Measurements from ENCODE around the gene LOXHD1. TPM values are rescaled to one million over a fixed set of nuclear protein-coding genes. Genes with fewer than 3 reads are reported as not detected.

LOXHD1 gene
- total RNA-seq, 1 experiment from 2014 or later = not detected

DNA sequence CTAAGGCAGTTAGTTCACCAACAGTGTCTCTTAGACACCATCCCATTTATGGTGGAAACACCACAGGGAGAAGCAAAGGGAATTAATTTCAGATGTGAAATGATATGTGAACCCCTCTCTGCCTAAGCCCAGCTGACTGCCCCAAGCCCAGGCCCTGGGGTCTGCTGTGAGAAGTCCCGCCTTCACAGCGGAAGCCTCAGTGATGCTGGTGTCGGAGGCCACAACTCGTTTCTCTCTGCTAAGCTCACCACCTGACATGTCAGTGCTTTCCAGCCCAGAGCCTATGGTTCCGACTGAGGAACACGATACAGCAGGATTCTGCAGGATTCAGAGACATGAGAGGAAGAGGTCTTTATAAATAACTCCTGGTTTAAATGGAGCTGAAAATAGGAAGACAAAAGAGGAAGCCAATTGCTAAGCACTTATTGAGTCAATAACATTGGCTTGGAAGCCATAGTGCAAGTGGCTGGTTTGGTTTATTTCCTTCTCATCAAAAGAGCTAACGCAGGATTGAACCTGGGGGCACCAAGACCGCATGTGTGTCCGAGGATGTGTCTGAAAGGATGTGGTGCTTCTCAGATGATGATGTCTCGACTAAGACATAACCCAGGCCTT, 21.9 kb upstream of the LOXHD1 start:
- ChIA-PET POLR2A (ENCODE audit: unreplicated experiment) (no interaction called here), CTCF (no interaction called here)
- H3K27me3 ChIP-seq (ENCODE audit: insufficient read depth, low read depth) = peaks cover 58% of the 10 kb centered on the region
- no peaks in the 10 kb centered on the region for H3K79me2 ChIP-seq (ENCODE audit: low read depth)
- TF ChIP-seq EZH2 (IDR thresholded peaks at IDR 0.05; ENCODE audit: low read depth) = no peak
- TF ChIP-seq, protein P1, sequence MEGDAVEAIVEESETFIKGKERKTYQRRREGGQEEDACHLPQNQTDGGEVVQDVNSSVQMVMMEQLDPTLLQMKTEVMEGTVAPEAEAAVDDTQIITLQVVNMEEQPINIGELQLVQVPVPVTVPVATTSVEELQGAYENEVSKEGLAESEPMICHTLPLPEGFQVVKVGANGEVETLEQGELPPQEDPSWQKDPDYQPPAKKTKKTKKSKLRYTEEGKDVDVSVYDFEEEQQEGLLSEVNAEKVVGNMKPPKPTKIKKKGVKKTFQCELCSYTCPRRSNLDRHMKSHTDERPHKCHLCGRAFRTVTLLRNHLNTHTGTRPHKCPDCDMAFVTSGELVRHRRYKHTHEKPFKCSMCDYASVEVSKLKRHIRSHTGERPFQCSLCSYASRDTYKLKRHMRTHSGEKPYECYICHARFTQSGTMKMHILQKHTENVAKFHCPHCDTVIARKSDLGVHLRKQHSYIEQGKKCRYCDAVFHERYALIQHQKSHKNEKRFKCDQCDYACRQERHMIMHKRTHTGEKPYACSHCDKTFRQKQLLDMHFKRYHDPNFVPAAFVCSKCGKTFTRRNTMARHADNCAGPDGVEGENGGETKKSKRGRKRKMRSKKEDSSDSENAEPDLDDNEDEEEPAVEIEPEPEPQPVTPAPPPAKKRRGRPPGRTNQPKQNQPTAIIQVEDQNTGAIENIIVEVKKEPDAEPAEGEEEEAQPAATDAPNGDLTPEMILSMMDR (conservative IDR thresholded peaks at IDR 0.05) = no peak
- H3K4me1 ChIP-seq (replicated peaks; ENCODE audit: insufficient read depth) = 0 out of 2 replicates have a peak, but pooled peaks cover 4% of the 10 kb centered on the region
- H3F3A ChIP-seq (ENCODE audit: insufficient read depth, low read depth) = no peaks in the 10 kb centered on the region
- intact Hi-C loops (cut with micrococcal nuclease; ENCODE audit: unreplicated experiment) = no loop called here
- no peak overlapping the region for H2AFZ ChIP-seq
- no peak overlapping the region for H3K4me3 ChIP-seq
- no TSS peak for BruUV-seq (replicated peaks)
- H3K4me2 ChIP-seq = no peak overlapping the region
- H3K27ac ChIP-seq = no peak overlapping the region
- no peaks in the 10 kb centered on the region for H4K20me1 ChIP-seq (ENCODE audit: insufficient read depth)
- no peaks in the 10 kb centered on the region for H3K9me2 ChIP-seq (ENCODE audit: insufficient read depth)
- DNase-seq = no peak
- no peaks in the 10 kb centered on the region for H3K9me3 ChIP-seq (ENCODE audit: insufficient read depth, low read depth)
- H3K36me3 ChIP-seq (ENCODE audit: low read depth) = no peaks in the 10 kb centered on the region

DNA sequence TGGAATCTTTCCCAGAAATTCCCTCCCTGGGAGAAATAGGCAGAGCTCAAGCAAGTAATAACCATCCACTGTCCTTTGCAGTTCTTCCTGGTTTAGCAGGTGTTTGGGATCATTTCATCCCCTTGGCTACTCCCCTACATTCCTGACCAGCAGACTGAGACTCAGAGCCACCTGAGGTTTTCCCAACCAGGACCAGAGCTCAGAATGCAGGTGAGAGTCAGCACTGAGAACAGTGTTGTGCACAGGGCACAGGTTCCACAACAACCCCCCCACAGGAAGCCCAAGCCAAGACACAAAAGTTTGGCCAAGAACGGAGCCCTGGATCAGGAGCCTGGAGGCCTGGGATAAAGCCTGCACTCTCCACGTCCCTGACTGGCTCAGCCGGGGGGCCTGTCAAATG, 21.0 kb upstream of the LOXHD1 start:
- no peaks in the 10 kb centered on the region for H4K20me1 ChIP-seq (ENCODE audit: insufficient read depth)
- no peaks in the 10 kb centered on the region for H3K9me3 ChIP-seq (ENCODE audit: insufficient read depth, low read depth)
- H3K36me3 ChIP-seq (ENCODE audit: low read depth) = no peaks in the 10 kb centered on the region
- intact Hi-C loops (cut with micrococcal nuclease; ENCODE audit: unreplicated experiment) = no loop called here
- no peak overlapping the region for H3K4me2 ChIP-seq
- CTCF ChIA-PET = no interaction called here
- H2AFZ ChIP-seq = no peak overlapping the region
- TF ChIP-seq, protein P1 (conservative IDR thresholded peaks at IDR 0.05) = no peak
- TF ChIP-seq EZH2 (IDR thresholded peaks at IDR 0.05; ENCODE audit: low read depth) = no peak
- H3K27me3 ChIP-seq (ENCODE audit: insufficient read depth, low read depth) = peaks cover 57% of the 10 kb centered on the region
- POLR2A ChIA-PET (ENCODE audit: unreplicated experiment) = no interaction called here
- no TSS peak for BruUV-seq (replicated peaks)
- H3K27ac ChIP-seq = no peak overlapping the region
- no peak overlapping the region for H3K4me3 ChIP-seq
- H3K9me2 ChIP-seq (ENCODE audit: insufficient read depth) = no peaks in the 10 kb centered on the region
- no peak for DNase-seq
- 0 out of 2 replicates have a peak, but pooled peaks cover 4% of the 10 kb centered on the region for H3K4me1 ChIP-seq (replicated peaks; ENCODE audit: insufficient read depth)
- no peaks in the 10 kb centered on the region for H3K79me2 ChIP-seq (ENCODE audit: low read depth)
- H3F3A ChIP-seq (ENCODE audit: insufficient read depth, low read depth) = no peaks in the 10 kb centered on the region

DNA sequence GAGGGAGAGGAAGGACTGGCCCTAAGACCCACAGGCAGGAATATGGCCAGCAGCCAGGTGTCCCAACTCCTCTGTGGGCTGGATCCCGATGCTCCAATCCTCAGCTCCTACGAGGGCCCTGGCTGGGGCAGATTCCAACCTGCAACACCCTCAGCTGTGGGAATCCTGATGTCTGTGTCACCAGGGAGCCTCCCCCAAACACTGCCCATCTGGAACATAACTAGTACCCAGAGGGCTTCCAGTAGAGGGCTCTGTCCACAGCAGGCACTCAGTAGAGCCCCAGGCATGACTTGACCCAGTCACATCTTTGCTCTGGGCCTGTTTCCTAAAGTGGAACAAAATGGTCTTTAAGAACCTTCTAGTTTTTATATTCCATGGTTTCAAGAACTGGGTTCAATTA, 20.6 kb upstream of the LOXHD1 start:
- H3K4me1 ChIP-seq (replicated peaks; ENCODE audit: insufficient read depth) = 0 out of 2 replicates have a peak, but pooled peaks cover 4% of the 10 kb centered on the region
- no TSS peak for BruUV-seq (replicated peaks)
- H3K36me3 ChIP-seq (ENCODE audit: low read depth) = no peaks in the 10 kb centered on the region
- no peaks in the 10 kb centered on the region for H3K9me2 ChIP-seq (ENCODE audit: insufficient read depth)
- H3K27me3 ChIP-seq (ENCODE audit: insufficient read depth, low read depth) = peaks cover 53% of the 10 kb centered on the region
- H3K4me2 ChIP-seq = no peak overlapping the region
- CTCF ChIA-PET = no interaction called here
- TF ChIP-seq EZH2 (IDR thresholded peaks at IDR 0.05; ENCODE audit: low read depth) = no peak
- TF ChIP-seq, protein P1 (conservative IDR thresholded peaks at IDR 0.05) = no peak
- H4K20me1 ChIP-seq (ENCODE audit: insufficient read depth) = no peaks in the 10 kb centered on the region
- H3K79me2 ChIP-seq (ENCODE audit: low read depth) = no peaks in the 10 kb centered on the region
- H3K4me3 ChIP-seq = no peak overlapping the region
- DNase-seq = no peak
- H2AFZ ChIP-seq = no peak overlapping the region
- intact Hi-C loops (cut with micrococcal nuclease; ENCODE audit: unreplicated experiment) = no loop called here
- no peaks in the 10 kb centered on the region for H3K9me3 ChIP-seq (ENCODE audit: insufficient read depth, low read depth)
- no peaks in the 10 kb centered on the region for H3F3A ChIP-seq (ENCODE audit: insufficient read depth, low read depth)
- POLR2A ChIA-PET (ENCODE audit: unreplicated experiment) = no interaction called here
- no peak overlapping the region for H3K27ac ChIP-seq
